Kidney (tissue), 14 donors: ENCODE measurements around the gene KCNA2. TPM values are rescaled to one million over a fixed set of nuclear protein-coding genes. Genes with fewer than 3 reads are reported as not detected.

Source experiments
- DNase-seq, 5 donors: peaks; one replicate each; pipeline ENCODE4 v3.0.0-alpha.2; 2013 to 2020
- FAIRE-seq: peaks from 2 replicates; lab custom pipeline; 2012; peaks lifted over from hg19 to GRCh38; lab: Jason Lieb, UNC
- H3K27ac ChIP-seq, 2 donors: one replicate each; pipeline ENCODE4 v1.7.0; 2013; ENCODE audit warnings: low read depth in 2 of 2, low read length in 2 of 2, inconsistent platforms in 1 of 2
- H3K27me3 ChIP-seq: one replicate; pipeline ENCODE4 v1.7.1; 2013; ENCODE audit warnings: low read length, inconsistent platforms; ENCODE audit not compliant: control insufficient read depth, insufficient read depth
- H3K36me3 ChIP-seq, 3 donors: one replicate each; pipeline versions ENCODE4 v1.7.0 to v1.7.1; 2013; ENCODE audit warnings: low read length in 3 of 3, control low read depth in 1 of 3, inconsistent platforms in 1 of 3; ENCODE audit not compliant: insufficient read depth in 3 of 3, control insufficient read depth in 2 of 3
- H3K4me1 ChIP-seq, 3 donors: one replicate each; pipeline versions ENCODE4 v1.7.0 to v1.7.1; 2013; ENCODE audit warnings: low read length in 3 of 3, inconsistent platforms in 1 of 3, low read depth in 1 of 3; ENCODE audit not compliant: control insufficient read depth in 2 of 3, insufficient read depth in 2 of 3
- H3K4me3 ChIP-seq, 3 donors: one replicate each; pipeline versions ENCODE4 v1.7.0 to v1.8.1; 2013; ENCODE audit warnings: low read length in 3 of 3, control low read depth in 1 of 3, inconsistent platforms in 1 of 3
- H3K9ac ChIP-seq, 3 donors: one replicate each; pipeline versions ENCODE4 v1.7.0 to v1.7.1; 2013; ENCODE audit warnings: low read length in 3 of 3, control low read depth in 1 of 3, inconsistent platforms in 1 of 3
- H3K9me3 ChIP-seq, 3 donors: one replicate each; pipeline versions ENCODE4 v1.7.0 to v1.7.1; 2013; ENCODE audit warnings: low read length in 3 of 3, control low read depth in 1 of 3, inconsistent platforms in 1 of 3; ENCODE audit not compliant: control insufficient read depth in 2 of 3, insufficient read depth in 1 of 3
- intact Hi-C: fragments of 100-400 bp; cut with DNase I; formaldehyde crosslinking; loops from one replicate; pipeline ENCODE4 v1.11.1; 2022
- polyA plus RNA-seq: library from polyadenylated mRNA; stranded (reverse); fragments of 350-450 nt; fragmentation: Illumina TruSeq; extraction: RNeasy Lipid Tissue Mini Kit (QIAGEN cat#74804); gene quantifications from one replicate; pipeline ENCODE4 v1.2.3, GENCODE V29; 2014; ENCODE audit warnings: low read depth, low replicate concordance; ENCODE audit not compliant: insufficient read depth
- total RNA-seq: library from RNA; stranded (reverse); fragmentation: NEBNext Ultra II Directional; extraction: Animal tissue kit (Norgen Biotek cat#: 25700); gene quantifications from one replicate; pipeline ENCODE4 v1.2.1, GENCODE V29; 2021
- TF ChIP-seq, protein P1 (sequence below): IDR thresholded peaks from 3 replicates; pipeline ENCODE4 v1.5.1; 2012; ENCODE audit warnings: mild to moderate bottlenecking, moderate library complexity, borderline replicate concordance; ENCODE audit not compliant: insufficient read depth; ENCODE audit errors: extremely low read depth
- donor health status: control.
- donor health status: control.
- donor health status: control.
- donor health status: control.
- donor health status: control.
- donor health status: DM: yes; HTN: yes; CAD: no.
- donor health status: Normal renal cell carcinoma (clear cell type).

The KCNA2 gene
- total and polyA plus RNA-seq, 2 donors from 2014 or later = 0.09 to 1.3 TPM

GRCh38 chr1:110559157-110559556 is 47.0 kb downstream of the KCNA2 start:
- no peak overlapping the region for H3K4me3 ChIP-seq
- no peak overlapping the region for H3K9ac ChIP-seq
- H3K36me3 ChIP-seq = no peaks in the 10 kb centered on the region
- TF ChIP-seq, protein P1, sequence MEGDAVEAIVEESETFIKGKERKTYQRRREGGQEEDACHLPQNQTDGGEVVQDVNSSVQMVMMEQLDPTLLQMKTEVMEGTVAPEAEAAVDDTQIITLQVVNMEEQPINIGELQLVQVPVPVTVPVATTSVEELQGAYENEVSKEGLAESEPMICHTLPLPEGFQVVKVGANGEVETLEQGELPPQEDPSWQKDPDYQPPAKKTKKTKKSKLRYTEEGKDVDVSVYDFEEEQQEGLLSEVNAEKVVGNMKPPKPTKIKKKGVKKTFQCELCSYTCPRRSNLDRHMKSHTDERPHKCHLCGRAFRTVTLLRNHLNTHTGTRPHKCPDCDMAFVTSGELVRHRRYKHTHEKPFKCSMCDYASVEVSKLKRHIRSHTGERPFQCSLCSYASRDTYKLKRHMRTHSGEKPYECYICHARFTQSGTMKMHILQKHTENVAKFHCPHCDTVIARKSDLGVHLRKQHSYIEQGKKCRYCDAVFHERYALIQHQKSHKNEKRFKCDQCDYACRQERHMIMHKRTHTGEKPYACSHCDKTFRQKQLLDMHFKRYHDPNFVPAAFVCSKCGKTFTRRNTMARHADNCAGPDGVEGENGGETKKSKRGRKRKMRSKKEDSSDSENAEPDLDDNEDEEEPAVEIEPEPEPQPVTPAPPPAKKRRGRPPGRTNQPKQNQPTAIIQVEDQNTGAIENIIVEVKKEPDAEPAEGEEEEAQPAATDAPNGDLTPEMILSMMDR = no peak
- H3K27me3 ChIP-seq = peaks cover 2% of the 10 kb centered on the region
- DNase-seq = no peak
- intact Hi-C loops = no loop called here
- no peak for FAIRE-seq
- no peak overlapping the region for H3K27ac ChIP-seq
- H3K4me1 ChIP-seq = peaks cover 0 to 6% (median 0%) of the 10 kb centered on the region in 3 donors
- no peaks in the 10 kb centered on the region for H3K9me3 ChIP-seq

DNA sequence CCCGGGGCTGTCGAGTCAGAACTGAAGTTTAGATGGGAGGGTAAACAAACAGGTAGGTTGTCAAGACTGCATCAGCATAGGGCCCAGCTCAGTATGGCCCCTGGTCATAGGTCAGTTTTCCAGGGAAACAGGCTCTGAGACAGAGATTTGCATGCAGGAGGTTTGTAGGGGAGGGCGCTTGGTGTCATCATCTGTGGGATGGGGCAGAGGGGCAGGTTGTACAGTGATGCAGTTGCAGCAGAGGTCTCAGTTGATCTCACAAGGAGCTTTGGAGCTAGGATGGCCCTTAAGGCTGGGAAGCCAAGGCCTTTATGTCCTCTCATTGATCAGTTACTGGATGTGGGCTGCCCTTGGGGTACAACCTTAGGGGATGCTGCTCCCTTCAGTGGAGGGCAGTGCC is 48.7 kb downstream of the KCNA2 start:
- DNase-seq = no peak
- intact Hi-C loops = no loop called here
- H3K27me3 ChIP-seq = peaks cover 2% of the 10 kb centered on the region
- TF ChIP-seq, protein P1 = no peak
- H3K27ac ChIP-seq = no peak overlapping the region
- no peaks in the 10 kb centered on the region for H3K36me3 ChIP-seq
- no peaks in the 10 kb centered on the region for H3K9me3 ChIP-seq
- H3K4me3 ChIP-seq = no peak overlapping the region
- peaks cover 0 to 6% (median 0%) of the 10 kb centered on the region in 3 donors for H3K4me1 ChIP-seq
- no peak overlapping the region for H3K9ac ChIP-seq
- FAIRE-seq = no peak

GRCh38 chr1:110556471-110556807 is 49.7 kb downstream of the KCNA2 start:
- intact Hi-C loops = no loop called here
- Histone ChIP-seq H3K27me3 (peaks cover 2% of the 10 kb centered on the region), H3K36me3 (no peaks in the 10 kb centered on the region), H3K27ac (no peak overlapping the region), H3K4me3 (no peak overlapping the region), H3K9me3 (no peaks in the 10 kb centered on the region), H3K4me1 (peaks cover 0 to 6% (median 0%) of the 10 kb centered on the region in 3 donors), H3K9ac (no peak overlapping the region)
- DNase-seq (no peak), FAIRE-seq (no peak)
- TF ChIP-seq, protein P1 = no peak
